ENCODE data around the gene OSMR. TPM values are rescaled to one million over a fixed set of nuclear protein-coding genes. Genes with fewer than 3 reads are reported as not detected.
A peak's percentile ranks its signal among the peaks of the same experiment; 100 is the strongest.

The OSMR gene
- total RNA-seq, 1 experiment from 2014 or later: 1.6 TPM

- no peaks in the 10 kb centered on the region for H3K9me3 ChIP-seq (ENCODE audit: control insufficient read depth, low read depth, low read length)
- H3K27me3 ChIP-seq (ENCODE audit: insufficient read depth, low read length): no peaks in the 10 kb centered on the region
- no peak overlapping the region for H3K23ac ChIP-seq (ENCODE audit: insufficient read length, low read depth, low read length)
- no peaks in the 10 kb centered on the region for H3K79me1 ChIP-seq (ENCODE audit: insufficient read depth, low read depth, low read length, poor library complexity, severe bottlenecking)
- no peak overlapping the region for H4K8ac ChIP-seq (replicated peaks; ENCODE audit: insufficient read length, low read depth, low read length)
- DNase-seq: no peak
- H2AK5ac ChIP-seq (ENCODE audit: insufficient read length, low read length): no peak overlapping the region
- H3K23me2 ChIP-seq (ENCODE audit: insufficient read length, low read depth, low read length, poor library complexity, severe bottlenecking): no peaks in the 10 kb centered on the region
- no peak overlapping the region for H3K4ac ChIP-seq (ENCODE audit: low read depth, low read length)
- H2BK5ac ChIP-seq (ENCODE audit: insufficient read length, low read length): no peak overlapping the region
- no peak overlapping the region for H3K56ac ChIP-seq (ENCODE audit: insufficient read length, low read depth, low read length)
- no peak overlapping the region for H2BK120ac ChIP-seq (ENCODE audit: low read depth, low read length, poor library complexity, severe bottlenecking)
- H3K9ac ChIP-seq (ENCODE audit: extremely low read depth, insufficient read length, low read length): no peak overlapping the region
- H2BK12ac ChIP-seq (ENCODE audit: insufficient read length, low read depth, low read length): no peak overlapping the region
- Mint-ChIP-seq H3K4me1 (peaks cover 4 to 5% of the 10 kb centered on the region in 2 experiments; a peak in 3 of 4 replicates), H3K27ac (0 out of 7 replicates have a peak overlapping the region, but pooled peaks of 1 of the 3 experiments have one; percentile 19), H3K9me3 (no peaks in the 10 kb centered on the region), H3K27me3 (ENCODE audit: low read depth) (no peaks in the 10 kb centered on the region; the same call in 1 of the 2 replicates), H3K4me3 (no peak overlapping the region), H3K36me3 (ENCODE audit: insufficient read depth in 1 of 3, low read depth in 3 of 3) (no peaks in the 10 kb centered on the region)
- H3K14ac ChIP-seq (ENCODE audit: insufficient read depth, low read length): no peak overlapping the region
- no peaks in the 10 kb centered on the region for H4K20me1 ChIP-seq (ENCODE audit: control insufficient read depth, insufficient read depth, insufficient read length)
- no peak overlapping the region for H3K4me2 ChIP-seq (ENCODE audit: insufficient read depth, insufficient read length, low read length)
- no peak overlapping the region for H2BK20ac ChIP-seq (ENCODE audit: low read depth, low read length, poor library complexity, severe bottlenecking)
- H3T11ph ChIP-seq (ENCODE audit: low read length): no peak overlapping the region
- H3K27ac ChIP-seq (ENCODE audit: insufficient read length, low read depth, low read length): no peak overlapping the region
- no peak overlapping the region for H3K18ac ChIP-seq (ENCODE audit: insufficient read length, low read depth, low read length)
- H2BK15ac ChIP-seq (ENCODE audit: low read depth, low read length): no peak overlapping the region
- H3K79me2 ChIP-seq (ENCODE audit: insufficient read depth, low read length): no peaks in the 10 kb centered on the region
- no peaks in the 10 kb centered on the region for H3K4me1 ChIP-seq (ENCODE audit: insufficient read depth, low read length)
- H4K91ac ChIP-seq (ENCODE audit: insufficient read length, low read depth, low read length): no peak overlapping the region
- no peak overlapping the region for H2AFZ ChIP-seq (ENCODE audit: low read length)
- no peak for TF ChIP-seq CTCF (conservative IDR thresholded peaks at IDR 0.05)
- no CpG with 5 or more reads among the region's 2 CpGs for WGBS (ENCODE audit: extremely low coverage, insufficient read length, low lambda C conversion rate)
- no peak overlapping the region for H4K5ac ChIP-seq (ENCODE audit: insufficient read length, low read depth, low read length)
Observed at GRCh38 chr5:38835887-38836286, 9.9 kb upstream of the OSMR start.

Data from H9 (cell line).